NB4 (cell line): ENCODE measurements around the gene TMEM72.

ENCODE experiments used
- CTCF ChIP-seq: IDR thresholded peaks from one replicate; pipeline ENCODE4 v1.5.1; 2012; ENCODE audit warnings: low read depth, low read length
- POLR2A ChIP-seq: IDR thresholded peaks from 2 replicates; pipeline ENCODE4 v1.6.1; 2011; ENCODE audit warnings: mild to moderate bottlenecking; ENCODE audit not compliant: insufficient read length; ENCODE audit errors: extremely low read depth

- TF ChIP-seq CTCF (no peak), POLR2A (no peak)
Observed at GRCh38 chr10:44958898-44959246, 47.7 kb downstream of the TMEM72 start.
